Liver (tissue), 9 donors: ENCODE measurements around the gene STRBP. TPM values are rescaled to one million over a fixed set of nuclear protein-coding genes. Genes with fewer than 3 reads are reported as not detected.
A peak's percentile ranks its signal among the peaks of the same experiment; 100 is the strongest.

Experiments
- DNase-seq: peaks from one replicate; pipeline ENCODE4 v3.0.0-alpha.2; 2017; ENCODE audit warnings: low spot score
- H3K27ac ChIP-seq, 2 donors: one replicate each; pipeline ENCODE4 v1.7.0; 2013; ENCODE audit warnings: inconsistent platforms in 2 of 2, low read length in 2 of 2, control low read depth in 1 of 2, low read depth in 1 of 2, mild to moderate bottlenecking in 1 of 2
- H3K27me3 ChIP-seq, 4 donors: one replicate each; pipeline versions ENCODE4 v1.6.1 to v1.7.0; 2013; ENCODE audit warnings: low read length in 3 of 4, inconsistent platforms in 1 of 4, mild to moderate bottlenecking in 1 of 4, moderate library complexity in 1 of 4; ENCODE audit not compliant: control insufficient read depth in 4 of 4, insufficient read depth in 4 of 4
- H3K36me3 ChIP-seq, 4 donors: one replicate each; pipeline versions ENCODE4 v1.6.1 to v1.7.0; 2013; ENCODE audit warnings: low read length in 3 of 4, mild to moderate bottlenecking in 3 of 4, low read depth in 1 of 4, moderate library complexity in 1 of 4; ENCODE audit not compliant: control insufficient read depth in 4 of 4, insufficient read depth in 3 of 4
- H3K4me1 ChIP-seq, 4 donors: one replicate each; pipeline versions ENCODE4 v1.6.1 to v1.7.0; 2013; ENCODE audit warnings: low read length in 3 of 4, mild to moderate bottlenecking in 3 of 4, moderate library complexity in 1 of 4; ENCODE audit not compliant: control insufficient read depth in 4 of 4, insufficient read depth in 4 of 4
- H3K4me3 ChIP-seq, 3 donors: one replicate each; pipeline versions ENCODE4 v1.6.1 to v1.7.0; 2013; ENCODE audit warnings: low read length in 3 of 3, control low read depth in 1 of 3, low read depth in 1 of 3, mild to moderate bottlenecking in 1 of 3
- H3K9ac ChIP-seq, 2 donors: one replicate each; pipeline ENCODE4 v1.7.0; 2013; ENCODE audit warnings: low read length in 2 of 2, mild to moderate bottlenecking in 2 of 2, moderate library complexity in 2 of 2, control low read depth in 1 of 2, low read depth in 1 of 2
- H3K9me3 ChIP-seq, 4 donors: one replicate each; pipeline versions ENCODE4 v1.6.1 to v1.7.0; 2013; ENCODE audit warnings: low read length in 3 of 4; ENCODE audit not compliant: control insufficient read depth in 4 of 4
- EGR1 ChIP-seq, 2 donors: IDR thresholded peaks; 2 replicates each; pipeline ENCODE4 v1.6.1; 2016 to 2018; ENCODE audit warnings: antibody characterized with exemption in 2 of 2, low read depth in 2 of 2
- FOXA1 ChIP-seq: IDR thresholded peaks from 2 replicates; pipeline ENCODE4 v1.6.1; 2016; ENCODE audit warnings: antibody characterized with exemption
- FOXA2 ChIP-seq: IDR thresholded peaks from 2 replicates; pipeline ENCODE4 v1.6.1; 2016; ENCODE audit warnings: antibody characterized with exemption
- GABPA ChIP-seq, 2 donors: IDR thresholded peaks in 1 of 2; conservative IDR thresholded peaks in 1 of 2; 2 replicates each; pipeline ENCODE4 v1.6.1; 2016; ENCODE audit warnings: antibody characterized with exemption in 2 of 2, mild to moderate bottlenecking in 1 of 2, moderate library complexity in 1 of 2
- HNF4A ChIP-seq, 2 donors: conservative IDR thresholded peaks; 2 replicates each; pipeline ENCODE4 v1.6.1; 2016; ENCODE audit warnings: antibody characterized with exemption in 2 of 2, mild to moderate bottlenecking in 2 of 2
- HNF4G ChIP-seq: IDR thresholded peaks from 2 replicates; pipeline ENCODE4 v1.6.1; 2016; ENCODE audit warnings: antibody characterized with exemption
- JUND ChIP-seq, 2 donors: IDR thresholded peaks; 2 replicates each; pipeline ENCODE4 v1.6.1; 2016; ENCODE audit warnings: antibody characterized with exemption in 2 of 2
- MAX ChIP-seq: IDR thresholded peaks from 2 replicates; pipeline ENCODE4 v1.6.1; 2016; ENCODE audit warnings: antibody characterized with exemption
- NR2F2 ChIP-seq: IDR thresholded peaks from 2 replicates; pipeline ENCODE4 v1.6.1; 2016; ENCODE audit warnings: antibody characterized with exemption
- RAD21 ChIP-seq, 2 donors: IDR thresholded peaks; 2 replicates each; pipeline ENCODE4 v1.6.1; 2016; ENCODE audit warnings: antibody characterized with exemption in 2 of 2, mild to moderate bottlenecking in 2 of 2
- RXRA ChIP-seq, 2 donors: IDR thresholded peaks; 2 replicates each; pipeline ENCODE4 v1.6.1; 2017 to 2018; ENCODE audit warnings: antibody characterized with exemption in 2 of 2, mild to moderate bottlenecking in 1 of 2
- SP1 ChIP-seq: IDR thresholded peaks from 2 replicates; pipeline ENCODE4 v1.6.1; 2018; ENCODE audit warnings: antibody characterized with exemption, mild to moderate bottlenecking
- TAF1 ChIP-seq: conservative IDR thresholded peaks from 2 replicates; pipeline ENCODE4 v1.6.1; 2016; ENCODE audit warnings: antibody characterized with exemption, mild to moderate bottlenecking
- YY1 ChIP-seq: IDR thresholded peaks from 2 replicates; pipeline ENCODE4 v1.6.1; 2016; ENCODE audit warnings: antibody characterized with exemption, mild to moderate bottlenecking
- ZBTB33 ChIP-seq: IDR thresholded peaks from 2 replicates; pipeline ENCODE4 v1.6.1; 2016; ENCODE audit warnings: antibody characterized with exemption
- WGBS: extraction: QIAGEN DNeasy Blood & Tissue Kit; methylation state at CpG from one replicate; pipeline ENCODE4 v1.1.7; 2013; 5-methylcytosine and 5-hydroxymethylcytosine counted together
- polyA plus RNA-seq, 2 donors: library from polyadenylated mRNA; stranded (reverse) in 1 of 2; unstranded in 1 of 2; fragments of 200-250 nt in 1 of 2; fragments of >200 nt in 1 of 2; fragmentation: Nextera tagmentation in 1 of 2; extraction: Ambion mirVana in 1 of 2; gene quantifications; one replicate each; pipeline versions ENCODE4 v1.2.1 to v1.2.3, GENCODE V29; 2013 to 2015
- total RNA-seq, 2 donors: library from RNA; depleted of rRNA; stranded (reverse); fragments of >200 nt; gene quantifications; one replicate each; pipeline ENCODE4 v1.2.3, GENCODE V29; 2014
- TF ChIP-seq, protein P1 (sequence below): IDR thresholded peaks from 2 replicates; pipeline ENCODE4 v1.6.1; 2016; ENCODE audit warnings: antibody characterized with exemption, mild to moderate bottlenecking
- TF ChIP-seq, protein P2 (sequence below): IDR thresholded peaks from 2 replicates; pipeline ENCODE4 v1.6.1; 2016; ENCODE audit warnings: antibody characterized with exemption
- donor health status: healthy.
- donor health status: healthy.
- donor health status: healthy.
- donor health status: healthy.
- donor health status: healthy.

STRBP gene
- total and polyA plus RNA-seq, 4 donors = 4.3 to 17.2 (median 8.5) TPM

DNA sequence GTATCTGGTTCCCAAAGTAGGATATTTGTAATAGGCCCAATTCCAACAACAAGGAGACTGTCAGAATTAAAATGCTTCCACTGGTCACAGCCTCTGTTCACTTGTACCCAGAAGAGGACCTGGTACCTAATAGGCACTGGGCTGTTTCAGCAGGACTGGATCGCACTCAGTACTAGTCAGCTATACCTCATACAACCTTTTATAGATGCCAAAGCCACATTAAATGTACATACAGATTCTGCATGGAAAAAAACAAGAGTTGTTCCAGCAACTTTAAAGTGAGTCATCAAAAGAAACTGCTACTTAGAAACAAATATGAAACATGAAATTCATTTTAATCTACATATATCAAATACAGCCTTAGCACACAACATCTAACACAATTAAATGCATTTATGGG lies 147.4 kb downstream of the STRBP start:
- H3K27ac ChIP-seq = no peak overlapping the region
- H3K4me1 ChIP-seq = peaks cover 0 to 9% (median 5%) of the 10 kb centered on the region in 4 donors
- H3K27me3 ChIP-seq = no peaks in the 10 kb centered on the region
- peaks cover 0 to 1% (median 0%) of the 10 kb centered on the region in 4 donors for H3K36me3 ChIP-seq
- DNase-seq = no peak
- TF ChIP-seq, protein P1, sequence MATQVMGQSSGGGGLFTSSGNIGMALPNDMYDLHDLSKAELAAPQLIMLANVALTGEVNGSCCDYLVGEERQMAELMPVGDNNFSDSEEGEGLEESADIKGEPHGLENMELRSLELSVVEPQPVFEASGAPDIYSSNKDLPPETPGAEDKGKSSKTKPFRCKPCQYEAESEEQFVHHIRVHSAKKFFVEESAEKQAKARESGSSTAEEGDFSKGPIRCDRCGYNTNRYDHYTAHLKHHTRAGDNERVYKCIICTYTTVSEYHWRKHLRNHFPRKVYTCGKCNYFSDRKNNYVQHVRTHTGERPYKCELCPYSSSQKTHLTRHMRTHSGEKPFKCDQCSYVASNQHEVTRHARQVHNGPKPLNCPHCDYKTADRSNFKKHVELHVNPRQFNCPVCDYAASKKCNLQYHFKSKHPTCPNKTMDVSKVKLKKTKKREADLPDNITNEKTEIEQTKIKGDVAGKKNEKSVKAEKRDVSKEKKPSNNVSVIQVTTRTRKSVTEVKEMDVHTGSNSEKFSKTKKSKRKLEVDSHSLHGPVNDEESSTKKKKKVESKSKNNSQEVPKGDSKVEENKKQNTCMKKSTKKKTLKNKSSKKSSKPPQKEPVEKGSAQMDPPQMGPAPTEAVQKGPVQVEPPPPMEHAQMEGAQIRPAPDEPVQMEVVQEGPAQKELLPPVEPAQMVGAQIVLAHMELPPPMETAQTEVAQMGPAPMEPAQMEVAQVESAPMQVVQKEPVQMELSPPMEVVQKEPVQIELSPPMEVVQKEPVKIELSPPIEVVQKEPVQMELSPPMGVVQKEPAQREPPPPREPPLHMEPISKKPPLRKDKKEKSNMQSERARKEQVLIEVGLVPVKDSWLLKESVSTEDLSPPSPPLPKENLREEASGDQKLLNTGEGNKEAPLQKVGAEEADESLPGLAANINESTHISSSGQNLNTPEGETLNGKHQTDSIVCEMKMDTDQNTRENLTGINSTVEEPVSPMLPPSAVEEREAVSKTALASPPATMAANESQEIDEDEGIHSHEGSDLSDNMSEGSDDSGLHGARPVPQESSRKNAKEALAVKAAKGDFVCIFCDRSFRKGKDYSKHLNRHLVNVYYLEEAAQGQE = no peak
- no peak for TF ChIP-seq HNF4G
- no peaks in the 10 kb centered on the region for H3K9me3 ChIP-seq
- peak overlapping the region in 1 of 2 donors; percentile 48 for H3K9ac ChIP-seq
- WGBS = 95% methylated on average over 1 of the region's 1 CpG
- H3K4me3 ChIP-seq = no peak overlapping the region

GRCh38 chr9:123120131-123120530 lies 148.3 kb downstream of the STRBP start:
- H3K27me3 ChIP-seq = no peaks in the 10 kb centered on the region
- no peak for TF ChIP-seq HNF4A (conservative IDR thresholded peaks at IDR 0.05)
- no peak overlapping the region for H3K4me3 ChIP-seq
- no peaks in the 10 kb centered on the region for H3K9me3 ChIP-seq
- WGBS = 95% methylated on average over 5 of the region's 5 CpGs
- H3K36me3 ChIP-seq = peaks cover 0 to 2% (median 0%) of the 10 kb centered on the region in 4 donors
- peaks cover 0 to 9% (median 5%) of the 10 kb centered on the region in 4 donors for H3K4me1 ChIP-seq
- no peak for DNase-seq
- H3K9ac ChIP-seq = no peak overlapping the region
- H3K27ac ChIP-seq = no peak overlapping the region

DNA sequence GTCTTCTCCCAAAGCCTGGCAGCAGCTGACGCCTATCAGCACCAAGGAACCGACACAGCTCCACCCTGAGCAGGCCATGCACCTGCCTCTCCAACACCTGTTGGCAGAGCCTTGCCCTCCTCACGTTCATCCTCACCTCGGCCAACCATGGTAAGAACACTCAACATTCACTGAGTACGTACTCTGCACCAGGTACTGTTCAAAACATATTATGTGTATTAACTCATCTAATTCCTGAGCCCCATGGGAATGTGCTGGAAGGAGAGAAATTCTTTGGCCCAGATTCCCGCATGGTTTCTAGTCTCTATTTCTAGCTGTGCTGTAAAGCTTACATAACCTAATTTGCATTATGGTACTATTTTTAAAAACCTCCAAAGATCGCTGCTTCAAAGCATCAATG lies 148.8 kb downstream of the STRBP start:
- Histone ChIP-seq H3K9ac (no peak overlapping the region), H3K4me3 (no peak overlapping the region), H3K27ac (no peak overlapping the region), H3K9me3 (no peaks in the 10 kb centered on the region), H3K4me1 (peaks cover 0 to 9% (median 5%) of the 10 kb centered on the region in 4 donors), H3K27me3 (no peaks in the 10 kb centered on the region), H3K36me3 (peaks cover 0 to 4% (median under 1%) of the 10 kb centered on the region in 4 donors)
- no peak for DNase-seq
- WGBS = 93% methylated on average over 7 of the region's 7 CpGs
- TF ChIP-seq, protein P2, sequence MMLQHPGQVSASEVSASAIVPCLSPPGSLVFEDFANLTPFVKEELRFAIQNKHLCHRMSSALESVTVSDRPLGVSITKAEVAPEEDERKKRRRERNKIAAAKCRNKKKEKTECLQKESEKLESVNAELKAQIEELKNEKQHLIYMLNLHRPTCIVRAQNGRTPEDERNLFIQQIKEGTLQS = no peak
- TF ChIP-seq SP1 (no peak), MAX (no peak), HNF4A (conservative IDR thresholded peaks at IDR 0.05) (no peak), GABPA (IDR thresholded peaks at IDR 0.05 in 1 of 2, conservative IDR thresholded peaks at IDR 0.05 in 1 of 2) (no peak), EGR1 (IDR thresholded peaks at IDR 0.05; ENCODE audit: low read depth in 2 of 2) (no peak), FOXA1 (no peak), HNF4G (no peak), JUND (IDR thresholded peaks at IDR 0.05) (no peak), FOXA2 (no peak), ZBTB33 (no peak), RXRA (IDR thresholded peaks at IDR 0.05) (no peak), RAD21 (IDR thresholded peaks at IDR 0.05) (no peak), YY1 (no peak), NR2F2 (no peak), TAF1 (no peak)
- TF ChIP-seq, protein P1 = no peak
